Mammary epithelial cell (primary cell): ENCODE results near the gene ULK4.

ENCODE experiments used
- CTCF ChIP-seq, 2 donors: IDR thresholded peaks in 1 of 2; conservative IDR thresholded peaks in 1 of 2; 2 replicates each; pipeline ENCODE4 v1.5.1; 2011 to 2012; ENCODE audit warnings: inconsistent platforms in 2 of 2, low read length in 2 of 2, mild to moderate bottlenecking in 2 of 2, control low read depth in 1 of 2, low read depth in 1 of 2; ENCODE audit not compliant: insufficient read depth in 1 of 2; ENCODE audit errors: extremely low read depth in 1 of 2
- EZH2 ChIP-seq: IDR thresholded peaks from 2 replicates; pipeline ENCODE4 v1.6.1; 2012; ENCODE audit warnings: low read length, inconsistent platforms, borderline replicate concordance

GRCh38 chr3:41207355-41207754 is 754.5 kb downstream of the ULK4 start:
- no peak for TF ChIP-seq EZH2
- no peak for TF ChIP-seq CTCF (conservative IDR thresholded peaks at IDR 0.05 in 1 of 2, IDR thresholded peaks at IDR 0.05 in 1 of 2; ENCODE audit: extremely low read depth in 1 of 2, insufficient read depth in 1 of 2, low read depth in 1 of 2, low read length in 2 of 2)
